Dedifferentiated amniotic fluid mesenchymal stem cell (primary cell): ENCODE results near the gene RBM39.
"Not testable (repeated sequence)": the region's sequence is repeated elsewhere in the genome, so short reads cannot be mapped to it uniquely, and the experiment has no call there.

ENCODE experiments used
- DNase-seq: peaks from one replicate; pipeline ENCODE4 v3.0.0-alpha.2; 2016; ENCODE audit errors: extremely low spot score

The RBM39 gene

GRCh38 chr20:35741892-35742740, at the start of gene RBM39:
Gene RBM39 (minus strand): TSS chr20:35742260. CDS start chr20:35740874, 1,386 bp downstream.
- DNase-seq, result peak; percentile 100

- DNase-seq, result peak; percentile 76
Measured at GRCh38 chr20:35791821-35792220, 49.8 kb upstream of the RBM39 start.

- DNase-seq, result no peak
Measured at GRCh38 chr20:35791097-35791496, 49.0 kb upstream of the RBM39 start.

GRCh38 chr20:35788796-35789195, 46.7 kb upstream of the RBM39 start:
- DNase-seq, result peak; percentile 6

- peak; percentile 4 for DNase-seq
Measured at GRCh38 chr20:35785541-35785940, 43.5 kb upstream of the RBM39 start.

- DNase-seq, result not testable (repeated sequence)
Measured at GRCh38 chr20:35783811-35784210, 41.8 kb upstream of the RBM39 start.

GRCh38 chr20:35776513-35777101, 34.5 kb upstream of the RBM39 start:
- DNase-seq, result no peak

- DNase-seq, result no peak
Measured at GRCh38 chr20:35774391-35774790, 32.3 kb upstream of the RBM39 start.

GRCh38 chr20:35773154-35773751, 31.2 kb upstream of the RBM39 start:
- DNase-seq, result no peak

GRCh38 chr20:35772563-35773058, 30.6 kb upstream of the RBM39 start:
- DNase-seq, result no peak

- DNase-seq, result peak; percentile 95
Measured at GRCh38 chr20:35771689-35772562, 29.9 kb upstream of the RBM39 start, which contains the start of gene PHF20. Gene PHF20 (plus strand): TSS chr20:35772015. CDS start chr20:35801523, 29,508 bp downstream.

- no peak for DNase-seq
Measured at GRCh38 chr20:35771367-35771688, 29.3 kb upstream of the RBM39 start.

GRCh38 chr20:35768731-35769664, 26.9 kb upstream of the RBM39 start:
- peak; percentile 93 for DNase-seq

GRCh38 chr20:35767683-35768481, 25.8 kb upstream of the RBM39 start:
- DNase-seq, result no peak

- no peak for DNase-seq
Measured at GRCh38 chr20:35766843-35767242, 24.8 kb upstream of the RBM39 start.

- DNase-seq, result not testable (repeated sequence)
Measured at GRCh38 chr20:35764936-35765335, 22.9 kb upstream of the RBM39 start.

GRCh38 chr20:35762461-35762860, 20.4 kb upstream of the RBM39 start:
- DNase-seq, result no peak

- DNase-seq, result not testable (repeated sequence)
Measured at GRCh38 chr20:35761548-35761947, 19.5 kb upstream of the RBM39 start.

- no peak for DNase-seq
Measured at GRCh38 chr20:35757098-35757705, 15.1 kb upstream of the RBM39 start.
